HepG2 (cell line): Measurements from ENCODE around the gene COG5. TPM values are rescaled to one million over a fixed set of nuclear protein-coding genes. Genes with fewer than 3 reads are reported as not detected.

Experiments
- CHCHD3 ChIP-seq: sonication (generic); formaldehyde crosslinking; IDR thresholded peaks from 2 replicates; pipeline ENCODE4 v1.8.0; 2022; ENCODE audit warnings: mild to moderate bottlenecking, missing genetic modification reagents, moderate library complexity
- GATA4 ChIP-seq: sonication (generic); IDR thresholded peaks from 2 replicates; pipeline ENCODE4 v1.6.1; 2016; ENCODE audit warnings: antibody characterized with exemption, low read depth, borderline replicate concordance
- HHEX ChIP-seq: IDR thresholded peaks from 2 replicates; pipeline ENCODE4 v1.6.1; 2016; ENCODE audit warnings: control low read depth
- ISL2 ChIP-seq: sonication (generic); formaldehyde crosslinking; IDR thresholded peaks from 2 replicates; pipeline ENCODE4 v1.5.0; 2020; ENCODE audit warnings: missing genetic modification reagents
- NCOA1 ChIP-seq: sonication (generic); formaldehyde crosslinking; IDR thresholded peaks from 2 replicates; pipeline ENCODE4 v1.9.0; 2021; ENCODE audit warnings: missing genetic modification reagents
- NPAS2 ChIP-seq: sonication (generic); formaldehyde crosslinking; IDR thresholded peaks from 2 replicates; pipeline ENCODE4 v1.8.0; 2022; ENCODE audit warnings: mild to moderate bottlenecking, missing genetic modification reagents, borderline replicate concordance
- SATB2 ChIP-seq: sonication (generic); formaldehyde crosslinking; IDR thresholded peaks from 2 replicates; pipeline ENCODE4 v1.5.0; 2020; ENCODE audit warnings: missing genetic modification reagents
- TGIF2 ChIP-seq: IDR thresholded peaks from 2 replicates; pipeline ENCODE4 v1.6.1; 2016; ENCODE audit warnings: control low read depth, missing compliant biosample characterization
- ZBTB7A ChIP-seq: sonication (generic); formaldehyde crosslinking; IDR thresholded peaks from 2 replicates; pipeline ENCODE4 v1.8.0; 2022; ENCODE audit warnings: mild to moderate bottlenecking, missing genetic modification reagents
- ZFP36 ChIP-seq: fragments of 150-350 bp; IDR thresholded peaks from 2 replicates; pipeline ENCODE4 v1.6.1; 2018; ENCODE audit warnings: borderline replicate concordance, low read length, low read depth; ENCODE audit not compliant: partially characterized antibody
- ZFP36L1 ChIP-seq: sonication (generic); formaldehyde crosslinking; IDR thresholded peaks from 2 replicates; pipeline ENCODE4 v1.8.0; 2022; ENCODE audit warnings: mild to moderate bottlenecking, missing genetic modification reagents, moderate library complexity
- ZNF205 ChIP-seq: IDR thresholded peaks from 2 replicates; pipeline ENCODE4 v1.6.1; 2018; ENCODE audit warnings: missing biosample characterization, missing genetic modification reagents
- ZNF264 ChIP-seq: sonication (generic); formaldehyde crosslinking; IDR thresholded peaks from 2 replicates; pipeline ENCODE4 v1.4.0; 2020; ENCODE audit warnings: missing genetic modification reagents
- ZNF326 ChIP-seq: sonication (generic); formaldehyde crosslinking; IDR thresholded peaks from 2 replicates; pipeline ENCODE4 v1.4.0; 2020; ENCODE audit warnings: missing genetic modification reagents, borderline replicate concordance
- ZNF333 ChIP-seq: sonication (generic); formaldehyde crosslinking; IDR thresholded peaks from 2 replicates; pipeline ENCODE4 v1.4.0; 2020; ENCODE audit warnings: mild to moderate bottlenecking, missing genetic modification reagents, borderline replicate concordance
- ZNF572 ChIP-seq: sonication (generic); formaldehyde crosslinking; IDR thresholded peaks from 2 replicates; pipeline ENCODE4 v1.5.1; 2020; ENCODE audit warnings: mild to moderate bottlenecking, missing genetic modification reagents
- ZNF879 ChIP-seq: sonication (generic); formaldehyde crosslinking; IDR thresholded peaks from 2 replicates; pipeline ENCODE4 v1.8.1; 2023; ENCODE audit warnings: missing genetic modification reagents
- polyA plus RNA-seq, 8 experiments: library from polyadenylated mRNA; depleted of rRNA in 3 of 8; stranded (reverse) in 7 of 8; unstranded in 1 of 8; fragments of >200 nt; fragmentation: Illumina TruSeq in 4 of 8; extraction: Trizol in 4 of 8; gene quantifications; 2 replicates each; pipeline versions ENCODE4 v1.2.1 to v1.2.3, GENCODE V29; 2011 to 2016; ENCODE audit warnings: low read depth in 4 of 8, missing spikeins in 1 of 8, mixed read lengths in 1 of 8; ENCODE audit not compliant: insufficient read depth in 1 of 8
- total RNA-seq, 5 experiments: library from RNA; depleted of rRNA; stranded (reverse); fragments of >200 nt; fragmentation: Illumina TruSeq; extraction: Trizol; gene quantifications; 2 replicates each; pipeline ENCODE4 v1.2.3, GENCODE V29; 2016; ENCODE audit warnings: low read depth in 1 of 5
- TF ChIP-seq, protein P1 (sequence below): sonication (generic); formaldehyde crosslinking; IDR thresholded peaks from 2 replicates; pipeline ENCODE4 v1.8.1; 2022; ENCODE audit warnings: low read depth, mild to moderate bottlenecking, missing genetic modification reagents
- TF ChIP-seq, protein P2 (sequence below): sonication (generic); formaldehyde crosslinking; IDR thresholded peaks from 2 replicates; pipeline ENCODE4 v1.5.1; 2020; ENCODE audit warnings: missing genetic modification reagents, mild to moderate bottlenecking, borderline replicate concordance
- TF ChIP-seq, protein P3 (sequence below): IDR thresholded peaks from 2 replicates; pipeline ENCODE4 v1.6.1; 2018; ENCODE audit warnings: missing genetic modification reagents, mild to moderate bottlenecking, missing compliant biosample characterization
- TF ChIP-seq, protein P4 (sequence below): sonication (generic); formaldehyde crosslinking; IDR thresholded peaks from 2 replicates; pipeline ENCODE4 v1.5.1; 2020; ENCODE audit warnings: mild to moderate bottlenecking, moderate library complexity, missing genetic modification reagents

The COG5 gene
- total and polyA plus RNA-seq, 2 of the 13 experiments (the other 11 are each of a cell fraction or from before 2014, with no cell fraction given), result 20.4 to 31.3 TPM

DNA sequence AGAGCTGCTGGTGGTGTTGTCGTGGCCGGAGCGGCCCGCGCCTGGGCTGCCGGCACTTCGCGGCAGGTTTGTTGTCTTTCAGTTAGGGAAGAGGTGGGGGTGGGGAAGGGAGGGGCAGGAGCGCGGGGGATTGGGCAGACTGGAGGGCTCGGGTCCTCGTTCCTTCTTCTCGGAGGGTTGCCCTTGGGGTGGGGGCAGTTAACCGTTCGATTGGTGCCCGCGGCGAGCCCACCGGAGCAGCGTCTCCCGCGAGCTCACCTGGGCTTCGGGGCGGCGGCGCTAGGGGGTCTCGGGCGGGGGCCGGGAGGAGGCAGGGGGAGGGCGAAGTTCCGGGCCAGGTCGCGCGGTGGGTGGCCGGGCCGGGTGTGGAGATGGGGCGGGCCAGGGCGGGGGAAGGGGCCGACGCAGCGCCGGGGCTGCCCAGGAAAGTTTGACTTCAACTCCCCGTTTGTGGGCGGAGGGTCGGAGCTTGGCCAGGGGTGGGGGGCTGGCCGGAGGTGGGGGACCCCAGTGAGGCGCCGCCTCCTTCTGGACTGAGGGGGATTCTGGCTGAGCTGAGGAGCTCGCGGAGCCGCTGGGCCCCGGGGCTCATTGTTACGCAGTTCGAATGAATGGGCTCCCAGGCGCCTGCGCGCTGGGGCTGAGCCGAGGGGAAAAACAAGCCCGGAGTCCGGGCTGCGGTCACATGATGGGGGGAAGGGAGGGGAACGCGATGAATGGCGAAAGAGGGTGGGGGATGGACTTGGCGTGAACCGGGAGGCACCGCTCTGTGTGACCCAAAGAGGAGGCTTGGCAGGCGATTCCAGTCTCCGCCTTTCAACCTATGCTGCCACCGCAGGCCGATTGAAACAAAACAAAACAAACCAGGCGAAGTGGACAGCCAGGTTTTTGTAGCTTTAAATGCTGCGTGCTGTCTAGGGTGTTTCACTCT is 394.3 kb downstream of the COG5 start (continued):
- TF ChIP-seq, protein P1, sequence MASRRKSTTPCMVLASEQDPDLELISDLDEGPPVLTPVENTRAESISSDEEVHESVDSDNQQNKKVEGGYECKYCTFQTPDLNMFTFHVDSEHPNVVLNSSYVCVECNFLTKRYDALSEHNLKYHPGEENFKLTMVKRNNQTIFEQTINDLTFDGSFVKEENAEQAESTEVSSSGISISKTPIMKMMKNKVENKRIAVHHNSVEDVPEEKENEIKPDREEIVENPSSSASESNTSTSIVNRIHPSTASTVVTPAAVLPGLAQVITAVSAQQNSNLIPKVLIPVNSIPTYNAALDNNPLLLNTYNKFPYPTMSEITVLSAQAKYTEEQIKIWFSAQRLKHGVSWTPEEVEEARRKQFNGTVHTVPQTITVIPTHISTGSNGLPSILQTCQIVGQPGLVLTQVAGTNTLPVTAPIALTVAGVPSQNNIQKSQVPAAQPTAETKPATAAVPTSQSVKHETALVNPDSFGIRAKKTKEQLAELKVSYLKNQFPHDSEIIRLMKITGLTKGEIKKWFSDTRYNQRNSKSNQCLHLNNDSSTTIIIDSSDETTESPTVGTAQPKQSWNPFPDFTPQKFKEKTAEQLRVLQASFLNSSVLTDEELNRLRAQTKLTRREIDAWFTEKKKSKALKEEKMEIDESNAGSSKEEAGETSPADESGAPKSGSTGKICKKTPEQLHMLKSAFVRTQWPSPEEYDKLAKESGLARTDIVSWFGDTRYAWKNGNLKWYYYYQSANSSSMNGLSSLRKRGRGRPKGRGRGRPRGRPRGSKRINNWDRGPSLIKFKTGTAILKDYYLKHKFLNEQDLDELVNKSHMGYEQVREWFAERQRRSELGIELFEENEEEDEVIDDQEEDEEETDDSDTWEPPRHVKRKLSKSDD, result no peak
- peak; percentile 21; the same call in 1 of the 2 replicates for TF ChIP-seq CHCHD3 (CRISPR knock-in tag)
- no peak for TF ChIP-seq HHEX
- TF ChIP-seq ZFP36L1 (CRISPR knock-in tag), result 0 out of 2 replicates have a peak, but pooled peaks have one; percentile 47
- TF ChIP-seq, protein P2, sequence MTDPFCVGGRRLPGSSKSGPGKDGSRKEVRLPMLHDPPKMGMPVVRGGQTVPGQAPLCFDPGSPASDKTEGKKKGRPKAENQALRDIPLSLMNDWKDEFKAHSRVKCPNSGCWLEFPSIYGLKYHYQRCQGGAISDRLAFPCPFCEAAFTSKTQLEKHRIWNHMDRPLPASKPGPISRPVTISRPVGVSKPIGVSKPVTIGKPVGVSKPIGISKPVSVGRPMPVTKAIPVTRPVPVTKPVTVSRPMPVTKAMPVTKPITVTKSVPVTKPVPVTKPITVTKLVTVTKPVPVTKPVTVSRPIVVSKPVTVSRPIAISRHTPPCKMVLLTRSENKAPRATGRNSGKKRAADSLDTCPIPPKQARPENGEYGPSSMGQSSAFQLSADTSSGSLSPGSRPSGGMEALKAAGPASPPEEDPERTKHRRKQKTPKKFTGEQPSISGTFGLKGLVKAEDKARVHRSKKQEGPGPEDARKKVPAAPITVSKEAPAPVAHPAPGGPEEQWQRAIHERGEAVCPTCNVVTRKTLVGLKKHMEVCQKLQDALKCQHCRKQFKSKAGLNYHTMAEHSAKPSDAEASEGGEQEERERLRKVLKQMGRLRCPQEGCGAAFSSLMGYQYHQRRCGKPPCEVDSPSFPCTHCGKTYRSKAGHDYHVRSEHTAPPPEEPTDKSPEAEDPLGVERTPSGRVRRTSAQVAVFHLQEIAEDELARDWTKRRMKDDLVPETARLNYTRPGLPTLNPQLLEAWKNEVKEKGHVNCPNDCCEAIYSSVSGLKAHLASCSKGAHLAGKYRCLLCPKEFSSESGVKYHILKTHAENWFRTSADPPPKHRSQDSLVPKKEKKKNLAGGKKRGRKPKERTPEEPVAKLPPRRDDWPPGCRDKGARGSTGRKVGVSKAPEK (CRISPR knock-in tag), result no peak
- TF ChIP-seq SATB2 (CRISPR knock-in tag), result 0 out of 2 replicates have a peak, but pooled peaks have one; percentile 55
- peak; percentile 71 for TF ChIP-seq ISL2 (CRISPR knock-in tag)
- no peak for TF ChIP-seq ZNF572 (CRISPR knock-in tag)
- TF ChIP-seq, protein P3, sequence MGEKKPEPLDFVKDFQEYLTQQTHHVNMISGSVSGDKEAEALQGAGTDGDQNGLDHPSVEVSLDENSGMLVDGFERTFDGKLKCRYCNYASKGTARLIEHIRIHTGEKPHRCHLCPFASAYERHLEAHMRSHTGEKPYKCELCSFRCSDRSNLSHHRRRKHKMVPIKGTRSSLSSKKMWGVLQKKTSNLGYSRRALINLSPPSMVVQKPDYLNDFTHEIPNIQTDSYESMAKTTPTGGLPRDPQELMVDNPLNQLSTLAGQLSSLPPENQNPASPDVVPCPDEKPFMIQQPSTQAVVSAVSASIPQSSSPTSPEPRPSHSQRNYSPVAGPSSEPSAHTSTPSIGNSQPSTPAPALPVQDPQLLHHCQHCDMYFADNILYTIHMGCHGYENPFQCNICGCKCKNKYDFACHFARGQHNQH (CRISPR knock-in tag), result peak; percentile 60; the same call in 1 of the 2 replicates
- no peak for TF ChIP-seq ZBTB7A (CRISPR knock-in tag)
- no peak for TF ChIP-seq ZNF879 (CRISPR knock-in tag)
- no peak for TF ChIP-seq ZNF326 (CRISPR knock-in tag)
- peak; percentile 45; the same call in 1 of the 2 replicates for TF ChIP-seq ZNF264 (CRISPR knock-in tag)
- TF ChIP-seq ZNF205, result peak; percentile 61; the same call in 1 of the 2 replicates
- TF ChIP-seq ZNF333 (CRISPR knock-in tag), result no peak
- no peak for TF ChIP-seq GATA4
- TF ChIP-seq ZFP36, result no peak
- peak; percentile 83 for TF ChIP-seq NCOA1 (CRISPR knock-in tag)
- peak; percentile 83; the same call in 1 of the 2 replicates for TF ChIP-seq TGIF2 (CRISPR knock-in tag)
- no peak for TF ChIP-seq NPAS2 (CRISPR knock-in tag)
- TF ChIP-seq, protein P4, sequence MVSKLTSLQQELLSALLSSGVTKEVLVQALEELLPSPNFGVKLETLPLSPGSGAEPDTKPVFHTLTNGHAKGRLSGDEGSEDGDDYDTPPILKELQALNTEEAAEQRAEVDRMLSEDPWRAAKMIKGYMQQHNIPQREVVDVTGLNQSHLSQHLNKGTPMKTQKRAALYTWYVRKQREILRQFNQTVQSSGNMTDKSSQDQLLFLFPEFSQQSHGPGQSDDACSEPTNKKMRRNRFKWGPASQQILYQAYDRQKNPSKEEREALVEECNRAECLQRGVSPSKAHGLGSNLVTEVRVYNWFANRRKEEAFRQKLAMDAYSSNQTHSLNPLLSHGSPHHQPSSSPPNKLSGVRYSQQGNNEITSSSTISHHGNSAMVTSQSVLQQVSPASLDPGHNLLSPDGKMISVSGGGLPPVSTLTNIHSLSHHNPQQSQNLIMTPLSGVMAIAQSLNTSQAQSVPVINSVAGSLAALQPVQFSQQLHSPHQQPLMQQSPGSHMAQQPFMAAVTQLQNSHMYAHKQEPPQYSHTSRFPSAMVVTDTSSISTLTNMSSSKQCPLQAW, result peak; percentile 75
